HepG2 (cell line): ENCODE results near the gene WDR47. TPM values are rescaled to one million over a fixed set of nuclear protein-coding genes. Genes with fewer than 3 reads are reported as not detected.

Experiments
- ATAC-seq: fragments of 200-7000 bp; cut with Tn5 transposase; 3 replicates; pipeline ENCODE4 v1.9.1; 2020; ENCODE audit warnings: mild to moderate bottlenecking, moderate library complexity
- BruUV-seq: library from RNA; stranded (reverse); fragments of 400-500 nt; replicated peaks from 2 replicates; lab custom pipeline; 2021; lab: Mats Ljungman, UMichigan
- CTCF ChIA-PET: fragments of 300-600 bp; formaldehyde crosslinking; extraction: SDS; loops from one replicate; lab custom pipeline; 2021; ENCODE audit warnings: low total read pairs, inconsistent platforms, low intra/inter-chr PET ratio; lab: Yijun Ruan, JAX
- POLR2A ChIA-PET: fragments of 350-600 bp; sonication (Branson Sonifier 250); formaldehyde crosslinking; loops from one replicate; lab custom pipeline; 2020; ENCODE audit warnings: antibody characterized with exemption, inconsistent platforms; lab: Yijun Ruan, JAX
- DNase-seq: peaks from one replicate; pipeline ENCODE4 v3.0.0-alpha.2; 2015; ENCODE audit warnings: low spot score
- FAIRE-seq: peaks from 3 replicates; lab custom pipeline; 2011; peaks lifted over from hg19 to GRCh38; lab: Jason Lieb, UNC
- H2AFZ ChIP-seq: one replicate; pipeline ENCODE4 v1.6.1; 2011; ENCODE audit warnings: low read length, inconsistent platforms
- H3K27ac ChIP-seq: fragments of 300-600 bp; 3 replicates; pipeline ENCODE4 v1.8.0; 2011; ENCODE audit warnings: mixed run types, mild to moderate bottlenecking, mixed read lengths, low read length, inconsistent platforms; ENCODE audit not compliant: insufficient read depth; ENCODE audit errors: extremely low read length
- H3K27me3 ChIP-seq, 2 experiments: fragments of 200-600 bp in 1 of 2; 2 replicates in 1 of 2; 3 replicates in 1 of 2; pipeline versions ENCODE4 v1.6.0 to v1.8.0; 2011; ENCODE audit warnings: low read length in 2 of 2, mild to moderate bottlenecking in 2 of 2, moderate library complexity in 2 of 2, inconsistent platforms in 1 of 2; ENCODE audit not compliant: insufficient read depth in 2 of 2, control insufficient read depth in 1 of 2
- H3K36me3 ChIP-seq, 2 experiments: fragments of 200-600 bp in 1 of 2; replicated peaks in 1 of 2; 2 replicates in 1 of 2; 3 replicates in 1 of 2; pipeline versions ENCODE4 v1.5.1 to v1.8.0; 2011; ENCODE audit warnings: low read length in 2 of 2, inconsistent platforms in 1 of 2; ENCODE audit not compliant: insufficient read depth in 2 of 2, control insufficient read depth in 1 of 2
- H3K4me1 ChIP-seq: 2 replicates; pipeline ENCODE4 v1.5.1; 2012; ENCODE audit warnings: low read length, inconsistent platforms; ENCODE audit not compliant: insufficient read depth
- H3K4me2 ChIP-seq: 2 replicates; pipeline ENCODE4 v1.6.0; 2011; ENCODE audit warnings: low read depth, low read length, inconsistent platforms
- H3K4me3 ChIP-seq, 3 experiments: fragments of 200-600 bp in 1 of 3; sonication (generic), shearing (Covaris generic) in 1 of 3; replicated peaks in 1 of 3; 2 replicates each; pipeline ENCODE4 v1.5.1; 2011 to 2016; ENCODE audit warnings: low read length in 3 of 3, inconsistent platforms in 2 of 3, low read depth in 2 of 3, mild to moderate bottlenecking in 2 of 3, control low read depth in 1 of 3, mixed read lengths in 1 of 3; ENCODE audit not compliant: insufficient read depth in 1 of 3
- H3K79me2 ChIP-seq: one replicate; pipeline ENCODE4 v1.6.1; 2011; ENCODE audit warnings: low read length, inconsistent platforms; ENCODE audit not compliant: insufficient read depth
- H3K9ac ChIP-seq: 2 replicates; pipeline ENCODE4 v1.6.0; 2011; ENCODE audit warnings: mild to moderate bottlenecking, low read depth, low read length, inconsistent platforms; ENCODE audit not compliant: insufficient read depth
- H3K9me3 ChIP-seq: 2 replicates; pipeline ENCODE4 v1.5.1; 2012; ENCODE audit warnings: mild to moderate bottlenecking, low read length
- H4K20me1 ChIP-seq: 2 replicates; pipeline ENCODE4 v1.6.0; 2011; ENCODE audit warnings: inconsistent platforms, mild to moderate bottlenecking, low read length, moderate library complexity; ENCODE audit not compliant: insufficient read depth
- BCL6 ChIP-seq: IDR thresholded peaks from 2 replicates; pipeline ENCODE4 v1.6.1; 2016; ENCODE audit warnings: missing genetic modification reagents, missing compliant biosample characterization
- CHCHD3 ChIP-seq: sonication (generic); formaldehyde crosslinking; IDR thresholded peaks from 2 replicates; pipeline ENCODE4 v1.8.0; 2022; ENCODE audit warnings: mild to moderate bottlenecking, missing genetic modification reagents, moderate library complexity
- EP300 ChIP-seq, 3 experiments: sonication (generic) in 1 of 3; formaldehyde crosslinking in 1 of 3; IDR thresholded peaks; 2 replicates each; pipeline versions ENCODE4 v1.5.1 to v1.6.1; 2011 to 2020; ENCODE audit warnings: low read depth in 2 of 3, low read length in 2 of 3, borderline replicate concordance in 1 of 3, improper control_type of control experiment in 1 of 3, mild to moderate bottlenecking in 1 of 3, missing genetic modification reagents in 1 of 3, moderate library complexity in 1 of 3
- FOXA3 ChIP-seq: IDR thresholded peaks from 2 replicates; pipeline ENCODE4 v1.6.1; 2016; ENCODE audit warnings: missing genetic modification reagents, missing compliant biosample characterization
- FOXO1 ChIP-seq: sonication (generic); formaldehyde crosslinking; IDR thresholded peaks from 2 replicates; pipeline ENCODE4 v1.4.0; 2020; ENCODE audit warnings: missing genetic modification reagents
- JDP2 ChIP-seq: sonication (generic); formaldehyde crosslinking; IDR thresholded peaks from 2 replicates; pipeline ENCODE4 v1.8.1; 2022; ENCODE audit warnings: missing genetic modification reagents, borderline replicate concordance
- MEF2D ChIP-seq: sonication (generic); formaldehyde crosslinking; IDR thresholded peaks from 2 replicates; pipeline ENCODE4 v1.5.1; 2020; ENCODE audit warnings: mild to moderate bottlenecking, missing genetic modification reagents
- NFRKB ChIP-seq: fragments of 450-650 bp; IDR thresholded peaks from 2 replicates; pipeline ENCODE4 v1.6.1; 2017
- NFYB ChIP-seq: sonication (generic); formaldehyde crosslinking; IDR thresholded peaks from 2 replicates; pipeline ENCODE4 v1.4.0; 2020; ENCODE audit warnings: missing genetic modification reagents
- PRMT3 ChIP-seq: sonication (generic); formaldehyde crosslinking; IDR thresholded peaks from 2 replicates; pipeline ENCODE4 v1.8.1; 2022; ENCODE audit warnings: low read depth, mild to moderate bottlenecking, moderate library complexity, missing genetic modification reagents, borderline replicate concordance
- RAD51 ChIP-seq: fragments of 450-650 bp; IDR thresholded peaks from 2 replicates; pipeline ENCODE4 v1.6.1; 2016; ENCODE audit warnings: borderline replicate concordance
- SP2 ChIP-seq: sonication (generic); formaldehyde crosslinking; IDR thresholded peaks from 2 replicates; pipeline ENCODE4 v1.5.1; 2020; ENCODE audit warnings: mild to moderate bottlenecking, missing genetic modification reagents
- ZNF530 ChIP-seq: sonication (generic); formaldehyde crosslinking; IDR thresholded peaks from 2 replicates; pipeline ENCODE4 v1.5.0; 2020; ENCODE audit warnings: low read depth, mild to moderate bottlenecking, missing genetic modification reagents
- ZNF792 ChIP-seq: IDR thresholded peaks from 2 replicates; pipeline ENCODE4 v1.6.1; 2016
- ZNF878 ChIP-seq: sonication (generic); formaldehyde crosslinking; IDR thresholded peaks from 2 replicates; pipeline ENCODE4 v1.8.1; 2023; ENCODE audit warnings: mild to moderate bottlenecking, missing genetic modification reagents, moderate library complexity
- WGBS: methylation state at CpG from one replicate; pipeline ENCODE4 v1.1.6; 2017; ENCODE audit warnings: low lambda C conversion rate; 5-methylcytosine and 5-hydroxymethylcytosine counted together
- in situ Hi-C: cut with HindIII; loops from 2 replicates; pipeline ENCODE4 v1.10.0; 2017; ENCODE audit warnings: low pct_unique_long_range_greater_than_20kb; ENCODE audit not compliant: extremely low pct_ligation_motif_present
- intact Hi-C: fragments of 100-400 bp; cut with micrococcal nuclease; formaldehyde crosslinking; loops from one replicate; pipeline ENCODE4 v1.10.0; 2022; ENCODE audit not compliant: unreplicated experiment
- polyA plus RNA-seq, 8 experiments: library from polyadenylated mRNA; depleted of rRNA in 3 of 8; stranded (reverse) in 7 of 8; unstranded in 1 of 8; fragments of >200 nt; fragmentation: Illumina TruSeq in 4 of 8; extraction: Trizol in 4 of 8; gene quantifications; 2 replicates each; pipeline versions ENCODE4 v1.2.1 to v1.2.3, GENCODE V29; 2011 to 2016; ENCODE audit warnings: low read depth in 4 of 8, missing spikeins in 1 of 8, mixed read lengths in 1 of 8; ENCODE audit not compliant: insufficient read depth in 1 of 8
- total RNA-seq, 5 experiments: library from RNA; depleted of rRNA; stranded (reverse); fragments of >200 nt; fragmentation: Illumina TruSeq; extraction: Trizol; gene quantifications; 2 replicates each; pipeline ENCODE4 v1.2.3, GENCODE V29; 2016; ENCODE audit warnings: low read depth in 1 of 5
- TF ChIP-seq, protein P1 (sequence below): sonication (generic); formaldehyde crosslinking; IDR thresholded peaks from 2 replicates; pipeline ENCODE4 v1.4.0; 2020; ENCODE audit warnings: missing genetic modification reagents
- TF ChIP-seq, protein P2 (sequence below): IDR thresholded peaks from 2 replicates; pipeline ENCODE4 v1.6.1; 2016; ENCODE audit warnings: missing compliant biosample characterization, missing genetic modification reagents, borderline replicate concordance
- TF ChIP-seq, protein P3 (sequence below): sonication (generic); formaldehyde crosslinking; IDR thresholded peaks from 2 replicates; pipeline ENCODE4 v1.4.0; 2020; ENCODE audit warnings: missing genetic modification reagents
- TF ChIP-seq, protein P4 (sequence below): sonication (generic); formaldehyde crosslinking; IDR thresholded peaks from 2 replicates; pipeline ENCODE4 v1.4.0; 2020; ENCODE audit warnings: missing genetic modification reagents

WDR47 gene
- total and polyA plus RNA-seq, 2 of the 13 experiments (the other 11 are each of a cell fraction or from before 2014, with no cell fraction given), result 4.3 to 5.9 TPM

DNA sequence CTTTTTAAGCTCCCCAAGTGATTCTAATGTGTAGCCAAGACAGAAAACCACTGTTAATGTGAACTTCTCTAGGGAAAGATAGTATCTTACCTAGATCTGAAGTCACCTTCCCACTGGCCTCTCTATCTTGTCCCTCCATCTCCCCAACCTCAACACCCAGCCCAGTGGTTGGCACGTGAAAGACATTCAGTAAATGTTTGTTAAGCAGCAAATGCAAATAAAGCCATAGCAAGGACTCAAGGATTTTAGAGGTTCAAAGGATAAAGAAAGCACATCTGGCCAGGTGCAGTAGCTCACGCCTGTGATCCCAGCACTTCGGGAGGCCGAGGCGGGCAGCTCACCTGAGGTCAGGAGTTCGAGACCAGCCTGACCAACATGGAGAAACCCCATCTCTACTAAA, 88.5 kb downstream of the WDR47 start:
- peak; percentile 29 for DNase-seq
- H2AFZ ChIP-seq, result no peak overlapping the region
- peaks cover 3 to 18% of the 10 kb centered on the region in 2 experiments; a peak in 3 of 5 replicates for H3K36me3 ChIP-seq
- CTCF ChIA-PET, result no interaction called here
- no peaks in the 10 kb centered on the region for H3K27me3 ChIP-seq
- peaks cover 45% of the 10 kb centered on the region for H3K79me2 ChIP-seq
- peak; percentile 45; the same call in 1 of the 3 replicates for ATAC-seq
- WGBS, result 57% methylated on average over 6 of the region's 6 CpGs
- no peak overlapping the region for H3K4me2 ChIP-seq
- H3K27ac ChIP-seq, result no peak overlapping the region
- BruUV-seq, result no TSS peak
- H3K9ac ChIP-seq, result no peak overlapping the region
- in situ Hi-C loops (no loop called here), intact Hi-C loops (no loop called here)
- H3K4me3 ChIP-seq, result no peak overlapping the region
- peaks cover 24% of the 10 kb centered on the region for H3K4me1 ChIP-seq
- H4K20me1 ChIP-seq, result peaks cover under 1% of the 10 kb centered on the region; the same call in 1 of the 2 replicates
- POLR2A ChIA-PET, result interaction anchor here (2.2 kb wide), 1 partner anchor 10 kb away, joined by 6 read pairs; the partner anchor contains the start of gene CLCC1
- FAIRE-seq, result no peak
- H3K9me3 ChIP-seq, result no peaks in the 10 kb centered on the region
- TF ChIP-seq FOXO1 (CRISPR knock-in tag) (no peak), ZNF530 (CRISPR knock-in tag) (no peak), BCL6 (CRISPR knock-in tag) (peak; percentile 44; the same call in 1 of the 2 replicates), ZNF878 (CRISPR knock-in tag) (no peak), NFYB (CRISPR knock-in tag) (no peak), CHCHD3 (CRISPR knock-in tag) (no peak), FOXA3 (CRISPR knock-in tag) (0 out of 2 replicates have a peak, but pooled peaks have one; percentile 18), PRMT3 (no peak), MEF2D (CRISPR knock-in tag) (no peak), NFRKB (no peak), JDP2 (CRISPR knock-in tag) (no peak), ZNF792 (CRISPR knock-in tag) (no peak), SP2 (CRISPR knock-in tag) (no peak), EP300 (IDR thresholded peaks at IDR 0.05; ENCODE audit: low read depth in 2 of 2, low read length in 2 of 2) (no peak), EP300 (CRISPR knock-in tag; IDR thresholded peaks at IDR 0.05; ENCODE audit: borderline replicate concordance) (no peak), RAD51 (no peak)
- TF ChIP-seq, protein P1, sequence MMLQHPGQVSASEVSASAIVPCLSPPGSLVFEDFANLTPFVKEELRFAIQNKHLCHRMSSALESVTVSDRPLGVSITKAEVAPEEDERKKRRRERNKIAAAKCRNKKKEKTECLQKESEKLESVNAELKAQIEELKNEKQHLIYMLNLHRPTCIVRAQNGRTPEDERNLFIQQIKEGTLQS (CRISPR knock-in tag), result no peak
- TF ChIP-seq, protein P2, sequence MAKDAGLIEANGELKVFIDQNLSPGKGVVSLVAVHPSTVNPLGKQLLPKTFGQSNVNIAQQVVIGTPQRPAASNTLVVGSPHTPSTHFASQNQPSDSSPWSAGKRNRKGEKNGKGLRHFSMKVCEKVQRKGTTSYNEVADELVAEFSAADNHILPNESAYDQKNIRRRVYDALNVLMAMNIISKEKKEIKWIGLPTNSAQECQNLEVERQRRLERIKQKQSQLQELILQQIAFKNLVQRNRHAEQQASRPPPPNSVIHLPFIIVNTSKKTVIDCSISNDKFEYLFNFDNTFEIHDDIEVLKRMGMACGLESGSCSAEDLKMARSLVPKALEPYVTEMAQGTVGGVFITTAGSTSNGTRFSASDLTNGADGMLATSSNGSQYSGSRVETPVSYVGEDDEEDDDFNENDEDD (CRISPR knock-in tag), result no peak
- TF ChIP-seq, protein P3, sequence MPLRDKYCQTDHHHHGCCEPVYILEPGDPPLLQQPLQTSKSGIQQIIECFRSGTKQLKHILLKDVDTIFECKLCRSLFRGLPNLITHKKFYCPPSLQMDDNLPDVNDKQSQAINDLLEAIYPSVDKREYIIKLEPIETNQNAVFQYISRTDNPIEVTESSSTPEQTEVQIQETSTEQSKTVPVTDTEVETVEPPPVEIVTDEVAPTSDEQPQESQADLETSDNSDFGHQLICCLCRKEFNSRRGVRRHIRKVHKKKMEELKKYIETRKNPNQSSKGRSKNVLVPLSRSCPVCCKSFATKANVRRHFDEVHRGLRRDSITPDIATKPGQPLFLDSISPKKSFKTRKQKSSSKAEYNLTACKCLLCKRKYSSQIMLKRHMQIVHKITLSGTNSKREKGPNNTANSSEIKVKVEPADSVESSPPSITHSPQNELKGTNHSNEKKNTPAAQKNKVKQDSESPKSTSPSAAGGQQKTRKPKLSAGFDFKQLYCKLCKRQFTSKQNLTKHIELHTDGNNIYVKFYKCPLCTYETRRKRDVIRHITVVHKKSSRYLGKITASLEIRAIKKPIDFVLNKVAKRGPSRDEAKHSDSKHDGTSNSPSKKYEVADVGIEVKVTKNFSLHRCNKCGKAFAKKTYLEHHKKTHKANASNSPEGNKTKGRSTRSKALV (CRISPR knock-in tag), result no peak
- TF ChIP-seq, protein P4, sequence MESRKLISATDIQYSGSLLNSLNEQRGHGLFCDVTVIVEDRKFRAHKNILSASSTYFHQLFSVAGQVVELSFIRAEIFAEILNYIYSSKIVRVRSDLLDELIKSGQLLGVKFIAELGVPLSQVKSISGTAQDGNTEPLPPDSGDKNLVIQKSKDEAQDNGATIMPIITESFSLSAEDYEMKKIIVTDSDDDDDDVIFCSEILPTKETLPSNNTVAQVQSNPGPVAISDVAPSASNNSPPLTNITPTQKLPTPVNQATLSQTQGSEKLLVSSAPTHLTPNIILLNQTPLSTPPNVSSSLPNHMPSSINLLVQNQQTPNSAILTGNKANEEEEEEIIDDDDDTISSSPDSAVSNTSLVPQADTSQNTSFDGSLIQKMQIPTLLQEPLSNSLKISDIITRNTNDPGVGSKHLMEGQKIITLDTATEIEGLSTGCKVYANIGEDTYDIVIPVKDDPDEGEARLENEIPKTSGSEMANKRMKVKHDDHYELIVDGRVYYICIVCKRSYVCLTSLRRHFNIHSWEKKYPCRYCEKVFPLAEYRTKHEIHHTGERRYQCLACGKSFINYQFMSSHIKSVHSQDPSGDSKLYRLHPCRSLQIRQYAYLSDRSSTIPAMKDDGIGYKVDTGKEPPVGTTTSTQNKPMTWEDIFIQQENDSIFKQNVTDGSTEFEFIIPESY (CRISPR knock-in tag), result peak; percentile 33; the same call in 1 of the 2 replicates
